HEK293 (cell line): ENCODE results near the gene PRUNE2.

ENCODE experiments used
- CTCF ChIA-PET: fragments of 350-600 bp; formaldehyde crosslinking; extraction: SDS; loops from one replicate; lab custom pipeline; 2021; ENCODE audit warnings: antibody characterized with exemption; lab: Yijun Ruan, JAX
- POLR2A ChIA-PET: fragments of 300-600 bp; formaldehyde crosslinking; extraction: SDS; loops from one replicate; lab custom pipeline; 2020; ENCODE audit warnings: antibody characterized with exemption, inconsistent platforms; lab: Yijun Ruan, JAX
- H3K27ac ChIP-seq: fragments of 200-500 bp; sonication (Bioruptor generic); 2 replicates; pipeline ENCODE4 v1.5.1; 2014; ENCODE audit warnings: low read depth, low read length, control low read depth, inconsistent platforms; ENCODE audit errors: extremely low read depth
- H3K36me3 ChIP-seq, 2 experiments: fragments of 200-500 bp in 1 of 2; sonication (Bioruptor generic) in 1 of 2; 1 replicate in 1 of 2; 2 replicates in 1 of 2; pipeline ENCODE4 v1.5.1; 2014 to 2017; ENCODE audit warnings: inconsistent platforms in 2 of 2, low read length in 2 of 2; ENCODE audit not compliant: control insufficient read depth in 2 of 2, insufficient read depth in 1 of 2
- H3K4me1 ChIP-seq: fragments of 200-500 bp; sonication (Bioruptor generic); 2 replicates; pipeline ENCODE4 v1.5.1; 2014; ENCODE audit warnings: mild to moderate bottlenecking, low read length, inconsistent platforms; ENCODE audit not compliant: control insufficient read depth, insufficient read depth
- H3K4me3 ChIP-seq: 2 replicates; pipeline ENCODE4 v1.5.1; 2011; ENCODE audit warnings: low read depth, mild to moderate bottlenecking, control low read depth, low read length, moderate library complexity
- H3K9me3 ChIP-seq: fragments of 200-500 bp; sonication (Bioruptor generic); 2 replicates; pipeline ENCODE4 v1.5.1; 2014; ENCODE audit warnings: low read depth, low read length, inconsistent platforms; ENCODE audit not compliant: control insufficient read depth, insufficient read depth
- BCL11A ChIP-seq: fragments of 450-650 bp; formaldehyde crosslinking; IDR thresholded peaks from 2 replicates; pipeline ENCODE4 v1.5.1; 2016; ENCODE audit warnings: low read depth, missing biosample characterization, missing genetic modification characterization
- GLI2 ChIP-seq: fragments of 450-650 bp; formaldehyde crosslinking; IDR thresholded peaks from 2 replicates; pipeline ENCODE4; 2017; ENCODE audit warnings: missing biosample characterization, missing genetic modification characterization, low read depth, borderline replicate concordance
- INSM2 ChIP-seq: fragments of 450-650 bp; formaldehyde crosslinking; IDR thresholded peaks from 2 replicates; pipeline ENCODE4 v1.5.1; 2016; ENCODE audit warnings: missing biosample characterization, missing genetic modification characterization
- KLF1 ChIP-seq: fragments of 450-650 bp; formaldehyde crosslinking; IDR thresholded peaks from 2 replicates; pipeline ENCODE4 v1.5.1; 2016; ENCODE audit warnings: missing biosample characterization, missing genetic modification characterization
- KLF17 ChIP-seq: fragments of 450-650 bp; formaldehyde crosslinking; IDR thresholded peaks from 2 replicates; pipeline ENCODE4 v1.5.1; 2016; ENCODE audit warnings: missing biosample characterization, missing genetic modification characterization
- PRDM10 ChIP-seq: fragments of 450-650 bp; formaldehyde crosslinking; IDR thresholded peaks from 2 replicates; pipeline ENCODE4 v1.5.1; 2016; ENCODE audit warnings: missing biosample characterization, missing genetic modification characterization
- PRDM4 ChIP-seq: fragments of 450-650 bp; formaldehyde crosslinking; IDR thresholded peaks from 2 replicates; pipeline ENCODE4 v1.5.1; 2017; ENCODE audit warnings: missing biosample characterization, missing genetic modification characterization
- ZBTB44 ChIP-seq: fragments of 450-650 bp; IDR thresholded peaks from 2 replicates; pipeline ENCODE4 v1.5.1; 2018; ENCODE audit warnings: missing biosample characterization, mild to moderate bottlenecking, missing genetic modification characterization
- ZNF280C ChIP-seq: fragments of 450-650 bp; formaldehyde crosslinking; IDR thresholded peaks from 2 replicates; pipeline ENCODE4 v1.5.1; 2016; ENCODE audit warnings: missing biosample characterization, missing genetic modification characterization
- ZNF423 ChIP-seq: fragments of 450-650 bp; formaldehyde crosslinking; IDR thresholded peaks from 2 replicates; pipeline ENCODE4 v1.5.1; 2016; ENCODE audit warnings: missing biosample characterization, missing genetic modification characterization
- ZNF510 ChIP-seq: fragments of 450-650 bp; formaldehyde crosslinking; IDR thresholded peaks from 2 replicates; pipeline ENCODE4 v1.5.1; 2018; ENCODE audit warnings: mild to moderate bottlenecking, missing genetic modification characterization, missing biosample characterization; ENCODE audit not compliant: insufficient replicate concordance
- ZNF529 ChIP-seq: fragments of 450-650 bp; formaldehyde crosslinking; IDR thresholded peaks from 2 replicates; pipeline ENCODE4 v1.5.1; 2017; ENCODE audit warnings: missing genetic modification characterization, missing biosample characterization; ENCODE audit not compliant: insufficient replicate concordance
- ZNF549 ChIP-seq: fragments of 450-650 bp; IDR thresholded peaks from 2 replicates; pipeline ENCODE4 v1.5.1; 2018; ENCODE audit warnings: missing biosample characterization, missing genetic modification characterization, mild to moderate bottlenecking, inconsistent platforms, moderate library complexity
- ZNF558 ChIP-seq: fragments of 450-650 bp; formaldehyde crosslinking; IDR thresholded peaks from 2 replicates; pipeline ENCODE4 v1.5.1; 2016; ENCODE audit warnings: missing biosample characterization, missing genetic modification characterization
- ZNF580 ChIP-seq: fragments of 450-650 bp; formaldehyde crosslinking; IDR thresholded peaks from 2 replicates; pipeline ENCODE4 v1.5.1; 2016; ENCODE audit warnings: missing biosample characterization, missing genetic modification characterization
- ZNF596 ChIP-seq: fragments of 450-650 bp; IDR thresholded peaks from 2 replicates; pipeline ENCODE4 v1.5.0; 2018; ENCODE audit warnings: missing biosample characterization, mild to moderate bottlenecking, missing genetic modification characterization, moderate library complexity
- ZNF624 ChIP-seq: fragments of 450-650 bp; formaldehyde crosslinking; IDR thresholded peaks from 2 replicates; pipeline ENCODE4 v1.5.1; 2017; ENCODE audit warnings: missing biosample characterization, missing genetic modification characterization
- ZNF639 ChIP-seq: fragments of 450-650 bp; formaldehyde crosslinking; IDR thresholded peaks from 2 replicates; pipeline ENCODE4 v1.5.1; 2016; ENCODE audit warnings: missing biosample characterization, missing genetic modification characterization
- ZNF660 ChIP-seq: fragments of 450-650 bp; IDR thresholded peaks from 2 replicates; pipeline ENCODE4 v1.5.1; 2018; ENCODE audit warnings: missing biosample characterization, mild to moderate bottlenecking, missing genetic modification characterization
- ZNF843 ChIP-seq: fragments of 450-650 bp; formaldehyde crosslinking; IDR thresholded peaks from 2 replicates; pipeline ENCODE4 v1.5.1; 2016; ENCODE audit warnings: missing biosample characterization, missing genetic modification characterization
- ZSCAN23 ChIP-seq: fragments of 450-650 bp; formaldehyde crosslinking; IDR thresholded peaks from 2 replicates; pipeline ENCODE4 v1.5.1; 2016; ENCODE audit warnings: missing biosample characterization, missing genetic modification characterization

PRUNE2 gene

GRCh38 chr9:76902395-76902794 lies 3.5 kb downstream of the PRUNE2 start:
- Histone ChIP-seq H3K4me1 (no peaks in the 10 kb centered on the region), H3K4me3 (no peak overlapping the region), H3K36me3 (no peaks in the 10 kb centered on the region), H3K9me3 (no peaks in the 10 kb centered on the region), H3K27ac (no peak overlapping the region)
- no peak for TF ChIP-seq ZNF558
- TF ChIP-seq PRDM4 (tag by site-specific recombination) = no peak
- no peak for TF ChIP-seq BCL11A
- no peak for TF ChIP-seq ZSCAN23 (tag by site-specific recombination)
- TF ChIP-seq KLF17 = no peak
- no peak for TF ChIP-seq ZNF580
- no peak for TF ChIP-seq KLF1 (tag by site-specific recombination)
- no peak for TF ChIP-seq ZNF596 (tag by site-specific recombination)
- no peak for TF ChIP-seq ZNF280C (tag by site-specific recombination)
- no peak for TF ChIP-seq ZNF843
- TF ChIP-seq INSM2 (tag by site-specific recombination) = no peak
- no peak for TF ChIP-seq ZNF549 (tag by site-specific recombination)
- TF ChIP-seq ZNF639 (tag by site-specific recombination) = no peak
- no peak for TF ChIP-seq ZNF624 (tag by site-specific recombination)
- TF ChIP-seq ZNF529 (tag by site-specific recombination) = no peak
- TF ChIP-seq GLI2 = no peak
- ChIA-PET CTCF (interaction anchor here (1.1 kb wide), 1 partner anchor 95 kb away, joined by 3 read pairs; no protein-coding TSS in a partner anchor), POLR2A (no interaction called here)

- ChIA-PET POLR2A (no interaction called here), CTCF (no interaction called here)
- H3K4me1 ChIP-seq = no peaks in the 10 kb centered on the region
- TF ChIP-seq PRDM10 (tag by site-specific recombination) (no peak), ZBTB44 (tag by site-specific recombination) (no peak), ZNF510 (tag by site-specific recombination) (no peak), ZNF660 (tag by site-specific recombination) (no peak), ZNF423 (no peak)
Measured at GRCh38 chr9:76901801-76902200, 4.1 kb downstream of the PRUNE2 start.

More at GRCh38 chr9:76901801-76902200, 4.1 kb downstream of the PRUNE2 start:
- H3K4me3 ChIP-seq = no peak overlapping the region
- H3K36me3 ChIP-seq = no peaks in the 10 kb centered on the region
- no peak overlapping the region for H3K27ac ChIP-seq
- no peaks in the 10 kb centered on the region for H3K9me3 ChIP-seq
